ENCODE data around the gene KLRF2.

DNA sequence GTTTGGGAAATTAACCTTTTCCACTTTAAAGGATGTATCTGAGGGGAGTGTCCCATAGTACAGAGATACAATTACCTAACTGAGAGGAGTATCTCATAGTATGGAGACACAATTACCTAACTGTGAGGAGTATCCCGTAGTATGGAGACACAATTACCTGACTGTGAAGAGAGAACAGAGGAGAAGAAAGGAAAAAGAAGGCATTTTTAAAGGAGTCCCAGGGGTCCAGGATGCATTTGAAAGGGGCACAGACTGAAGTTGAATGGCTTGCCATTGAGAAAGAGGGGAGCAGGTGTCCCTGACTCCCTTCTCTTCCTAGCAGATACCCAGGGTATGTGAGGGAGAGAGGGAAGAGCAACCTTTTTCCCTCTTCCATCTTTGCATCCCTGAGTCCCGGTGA is 17.9 kb downstream of the KLRF2 start:
- TF ChIP-seq CTCF (IDR thresholded peaks at IDR 0.05) (no peak), POLR2A (IDR thresholded peaks at IDR 0.05) (no peak), POLR2AphosphoS5 (IDR thresholded peaks at IDR 0.05) (no peak)
